Endodermal cell (in vitro differentiated cells): Measurements from ENCODE around the gene SLC51A. TPM values are rescaled to one million over a fixed set of nuclear protein-coding genes. Genes with fewer than 3 reads are reported as not detected.

ENCODE experiments used
- DNase-seq: peaks from one replicate; pipeline ENCODE4 v3.0.0-alpha.2; 2017
- H3K27ac ChIP-seq: 2 replicates; pipeline ENCODE4 v1.5.1; 2013; ENCODE audit warnings: mild to moderate bottlenecking, low read depth, low read length, moderate library complexity
- H3K27me3 ChIP-seq: 2 replicates; pipeline ENCODE4 v1.6.1; 2013; ENCODE audit warnings: mild to moderate bottlenecking, low read length, moderate library complexity; ENCODE audit not compliant: insufficient read depth, control insufficient read depth, poor library complexity, severe bottlenecking
- H3K36me3 ChIP-seq: 2 replicates; pipeline ENCODE4 v1.7.0; 2013; ENCODE audit warnings: mild to moderate bottlenecking, low read length, moderate library complexity; ENCODE audit not compliant: control insufficient read depth, insufficient read depth
- H3K4me1 ChIP-seq: one replicate; pipeline ENCODE4 v1.7.0; 2013; ENCODE audit warnings: low read length; ENCODE audit not compliant: control insufficient read depth, insufficient read depth
- H3K4me3 ChIP-seq: 2 replicates; pipeline ENCODE4 v1.5.1; 2013; ENCODE audit warnings: mild to moderate bottlenecking, low read length, moderate library complexity
- H3K9ac ChIP-seq: 2 replicates; pipeline ENCODE4 v1.6.1; 2013; ENCODE audit warnings: mild to moderate bottlenecking, low read length, moderate library complexity; ENCODE audit not compliant: poor library complexity, severe bottlenecking; ENCODE audit errors: extremely low read depth
- H3K9me3 ChIP-seq: 2 replicates; pipeline ENCODE4 v1.6.1; 2013; ENCODE audit warnings: mild to moderate bottlenecking, low read length, moderate library complexity; ENCODE audit not compliant: control insufficient read depth
- H3K27ac Mint-ChIP-seq: 2 replicates; pipeline ENCODE4 v1.8.0; 2020; ENCODE audit warnings: mixed read lengths
- H3K27me3 Mint-ChIP-seq: 2 replicates; pipeline ENCODE4 v1.8.0; 2021; ENCODE audit warnings: mild to moderate bottlenecking, mixed read lengths; ENCODE audit not compliant: insufficient read depth
- H3K36me3 Mint-ChIP-seq: 2 replicates; pipeline ENCODE4 v1.8.0; 2020; ENCODE audit warnings: low read depth, mixed read lengths
- H3K4me1 Mint-ChIP-seq: 2 replicates; pipeline ENCODE4 v1.8.0; 2020; ENCODE audit warnings: mixed read lengths
- H3K4me3 Mint-ChIP-seq: 2 replicates; pipeline ENCODE4 v1.8.0; 2020; ENCODE audit warnings: mild to moderate bottlenecking, moderate library complexity, mixed read lengths
- H3K9me3 Mint-ChIP-seq: 2 replicates; pipeline ENCODE4 v1.8.0; 2020; ENCODE audit warnings: mild to moderate bottlenecking, mixed read lengths
- CTCF ChIP-seq: fragments of 200-600 bp; sonication (generic); conservative IDR thresholded peaks from 2 replicates; pipeline ENCODE4 v1.5.0; 2021; ENCODE audit warnings: antibody characterized with exemption, mild to moderate bottlenecking
- WGBS, 2 experiments: methylation state at CpG; one replicate each; pipeline versions ENCODE4 v1.1.5 to v1.1.7; 2013; ENCODE audit warnings: missing lambda C conversion rate in 2 of 2, mixed read lengths in 1 of 2; ENCODE audit not compliant: insufficient coverage in 1 of 2, insufficient read length in 1 of 2; 5-methylcytosine and 5-hydroxymethylcytosine counted together
- total RNA-seq, 2 donors: library from RNA; stranded (reverse); fragmentation: NEBNext Ultra II Directional in 1 of 2; extraction: Animal tissue kit (Norgen Biotek cat#: 25700) in 1 of 2; gene quantifications; 2 replicates in 1 of 2; 3 replicates in 1 of 2; pipeline ENCODE4 v1.2.1, GENCODE V29; 2021

Gene SLC51A
- total RNA-seq, 2 donors from 2014 or later = 1.9 to 2.0 TPM

GRCh38 chr3:196198081-196198675, 18.2 kb upstream of the SLC51A start:
- H3K9me3 Mint-ChIP-seq = no peaks in the 10 kb centered on the region
- no peaks in the 10 kb centered on the region for H3K36me3 ChIP-seq
- no peaks in the 10 kb centered on the region for H3K36me3 Mint-ChIP-seq
- no peaks in the 10 kb centered on the region for H3K4me1 Mint-ChIP-seq
- H3K27ac Mint-ChIP-seq = no peak overlapping the region
- no peaks in the 10 kb centered on the region for H3K9me3 ChIP-seq
- no peak for TF ChIP-seq CTCF
- no peak overlapping the region for H3K4me3 Mint-ChIP-seq
- H3K4me3 ChIP-seq = no peak overlapping the region
- H3K27ac ChIP-seq = no peak overlapping the region
- no peak for DNase-seq
- WGBS, 2 experiments = 92 to 95% methylated on average over 2 to 15 of the region's 15 CpGs
- H3K27me3 Mint-ChIP-seq = peaks cover 1% of the 10 kb centered on the region
- no peaks in the 10 kb centered on the region for H3K4me1 ChIP-seq
- no peak overlapping the region for H3K9ac ChIP-seq
- H3K27me3 ChIP-seq = no peaks in the 10 kb centered on the region

GRCh38 chr3:196198771-196199753, 17.3 kb upstream of the SLC51A start:
- no peak overlapping the region for H3K27ac Mint-ChIP-seq
- no peak overlapping the region for H3K27ac ChIP-seq
- DNase-seq = peak; percentile 71

GRCh38 chr3:196202516-196202970, 13.8 kb upstream of the SLC51A start:
- H3K4me1 ChIP-seq = no peaks in the 10 kb centered on the region
- no peak overlapping the region for H3K27ac ChIP-seq
- DNase-seq = no peak
- no peaks in the 10 kb centered on the region for H3K9me3 ChIP-seq
- H3K36me3 ChIP-seq = no peaks in the 10 kb centered on the region
- TF ChIP-seq CTCF = no peak
- Mint-ChIP-seq H3K27ac (no peak overlapping the region), H3K4me1 (no peaks in the 10 kb centered on the region), H3K4me3 (no peak overlapping the region), H3K36me3 (no peaks in the 10 kb centered on the region), H3K27me3 (peaks cover 15% of the 10 kb centered on the region), H3K9me3 (no peaks in the 10 kb centered on the region)
- WGBS, 2 experiments = 74 to 87% methylated on average over 20 to 21 of the region's 21 CpGs
- no peak overlapping the region for H3K4me3 ChIP-seq
- peaks cover 6% of the 10 kb centered on the region for H3K27me3 ChIP-seq
- H3K9ac ChIP-seq = no peak overlapping the region

More at GRCh38 chr3:196198771-196199753, 17.3 kb upstream of the SLC51A start:
- Histone ChIP-seq H3K27me3 (no peaks in the 10 kb centered on the region), H3K9ac (no peak overlapping the region), H3K9me3 (no peaks in the 10 kb centered on the region), H3K36me3 (no peaks in the 10 kb centered on the region), H3K4me1 (no peaks in the 10 kb centered on the region), H3K4me3 (no peak overlapping the region)
- Mint-ChIP-seq H3K9me3 (no peaks in the 10 kb centered on the region), H3K4me1 (no peaks in the 10 kb centered on the region), H3K36me3 (no peaks in the 10 kb centered on the region), H3K27me3 (peaks cover 1% of the 10 kb centered on the region), H3K4me3 (no peak overlapping the region)
- 88 to 90% methylated on average over 12 to 19 of the region's 19 CpGs for WGBS, 2 experiments
- TF ChIP-seq CTCF = peak; percentile 56
